Stimulated activated CD8-positive, alpha-beta memory T cell treated with anti-CD3 and anti-CD28 coated beads, Interleukin-7, amount 100 ng/mL, for 24 hours (primary cell): ENCODE results near the gene SORD.
"Not testable (repeated sequence)": the region's sequence is repeated elsewhere in the genome, so short reads cannot be mapped to it uniquely, and the experiment has no call there.

Experiments used
- DNase-seq: peaks from one replicate; pipeline ENCODE4 v3.0.0-alpha.2; 2020; ENCODE audit warnings: low read depth

SORD gene

DNA sequence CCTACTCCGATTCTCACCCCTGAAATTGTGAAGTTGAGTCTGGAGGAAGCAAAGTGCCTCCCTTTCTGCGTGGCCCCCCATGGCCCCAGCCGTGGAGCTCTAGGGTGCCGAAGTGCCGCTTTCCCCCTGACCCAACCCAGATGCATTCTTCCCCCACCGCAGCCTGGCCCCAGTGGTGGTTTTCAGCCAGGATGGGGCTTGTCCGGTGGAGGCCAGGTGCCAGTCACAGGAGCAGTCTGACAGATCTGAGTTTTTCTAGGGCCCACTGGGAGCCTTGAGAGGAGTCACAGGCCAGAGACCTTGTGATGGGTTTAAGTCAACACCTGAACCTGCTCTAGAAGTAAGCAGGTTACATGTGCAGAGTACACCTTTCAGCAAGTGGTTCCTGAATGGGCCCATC lies 39.3 kb downstream of the SORD start:
- DNase-seq, result not testable (repeated sequence)

GRCh38 chr15:45064386-45064785 lies 41.4 kb downstream of the SORD start:
- DNase-seq, result no peak

DNA sequence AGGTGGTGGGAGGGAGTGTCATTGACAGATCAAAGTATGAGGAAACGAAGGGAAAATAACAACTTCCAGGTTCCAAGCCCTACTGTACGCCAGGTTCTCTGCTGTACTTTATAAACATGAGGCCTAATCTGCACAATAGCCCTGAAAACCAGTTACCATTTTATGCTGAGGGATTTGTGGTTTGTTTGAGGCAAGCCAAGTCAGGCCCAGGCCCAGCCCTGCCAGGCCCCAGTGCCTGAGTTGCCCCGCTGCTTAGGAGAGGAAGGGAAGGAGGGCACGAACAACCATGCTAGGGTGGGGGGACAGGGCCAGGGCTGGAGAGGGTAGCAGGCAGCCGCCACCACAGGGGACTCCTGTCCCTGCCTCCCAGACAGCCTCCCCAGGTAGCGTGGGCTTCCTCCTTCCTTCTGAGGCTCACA lies 47.0 kb downstream of the SORD start:
- not testable (repeated sequence) for DNase-seq

- not testable (repeated sequence) for DNase-seq
These were observed 50.6 kb downstream of the SORD start for GRCh38 chr15:45073602-45074001.

DNA sequence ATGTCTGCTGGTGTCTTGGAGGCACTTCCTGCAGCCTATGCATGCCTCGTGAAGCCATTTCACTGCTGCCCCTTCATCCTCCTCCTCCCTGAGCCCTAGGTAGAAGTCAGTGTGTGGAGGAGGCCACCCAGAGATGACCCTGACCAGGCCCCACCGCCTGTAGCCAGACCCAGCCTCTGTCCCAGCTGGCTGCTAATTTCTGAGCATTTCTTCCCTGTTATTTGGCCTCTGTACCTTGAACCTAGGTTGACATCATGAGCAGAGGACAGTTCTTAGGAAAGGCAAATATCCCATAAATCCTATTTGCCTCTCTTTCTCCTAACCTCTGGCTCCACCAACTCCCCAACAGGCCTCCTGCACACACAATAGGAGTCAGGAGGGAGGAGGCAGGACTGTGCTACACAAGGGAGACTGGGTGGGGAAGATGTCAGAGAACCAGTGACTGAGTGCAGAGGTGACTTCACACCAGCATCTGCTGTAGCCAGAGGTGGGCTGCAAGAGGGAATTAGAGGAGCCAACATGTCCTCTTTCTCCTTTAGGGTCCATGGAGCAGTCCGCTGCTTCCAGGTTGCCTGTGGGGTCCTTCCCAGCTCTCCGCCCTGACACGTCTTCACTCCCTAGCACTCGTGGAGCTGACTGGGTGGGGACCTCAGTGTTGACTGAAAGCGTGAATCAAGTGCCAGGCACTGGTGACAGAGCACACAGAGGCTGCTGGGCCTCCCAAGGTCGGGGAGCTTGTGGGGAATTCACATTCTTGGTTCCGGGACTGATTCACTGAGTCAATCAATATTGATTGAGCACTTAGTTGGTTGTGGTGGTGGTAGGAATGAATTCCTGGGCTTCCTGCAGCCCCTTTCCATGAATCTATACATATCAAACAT lies 52.7 kb downstream of the SORD start:
- not testable (repeated sequence) for DNase-seq

- DNase-seq, result not testable (repeated sequence)
These were observed 54.4 kb downstream of the SORD start for GRCh38 chr15:45077391-45077790.

GRCh38 chr15:45079201-45079600 lies 56.2 kb downstream of the SORD start:
- DNase-seq, result not testable (repeated sequence)

- not testable (repeated sequence) for DNase-seq
These were observed 56.7 kb downstream of the SORD start for GRCh38 chr15:45079628-45080246.

DNA sequence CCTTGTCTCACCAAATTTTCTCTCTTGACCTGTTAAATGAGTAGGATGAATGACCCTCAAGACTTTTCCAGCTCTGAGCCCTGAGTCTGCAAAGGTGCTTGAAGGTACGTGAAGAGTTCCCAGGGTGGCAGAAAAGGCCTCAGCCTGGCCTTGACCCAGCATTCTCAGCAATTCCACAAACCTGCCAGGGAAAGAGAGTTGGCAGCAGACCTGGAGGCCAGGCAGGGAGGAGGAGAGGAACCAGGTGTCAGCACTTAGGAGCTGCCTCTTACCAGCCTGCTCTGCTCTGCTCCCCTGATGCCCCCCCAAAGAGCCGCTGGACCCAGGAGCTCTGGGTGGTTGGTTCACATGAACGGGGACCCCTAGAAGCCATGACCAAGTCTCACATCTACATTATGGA lies 57.6 kb downstream of the SORD start:
- DNase-seq, result not testable (repeated sequence)

GRCh38 chr15:45082412-45082811 lies 59.4 kb downstream of the SORD start:
- not testable (repeated sequence) for DNase-seq

DNA sequence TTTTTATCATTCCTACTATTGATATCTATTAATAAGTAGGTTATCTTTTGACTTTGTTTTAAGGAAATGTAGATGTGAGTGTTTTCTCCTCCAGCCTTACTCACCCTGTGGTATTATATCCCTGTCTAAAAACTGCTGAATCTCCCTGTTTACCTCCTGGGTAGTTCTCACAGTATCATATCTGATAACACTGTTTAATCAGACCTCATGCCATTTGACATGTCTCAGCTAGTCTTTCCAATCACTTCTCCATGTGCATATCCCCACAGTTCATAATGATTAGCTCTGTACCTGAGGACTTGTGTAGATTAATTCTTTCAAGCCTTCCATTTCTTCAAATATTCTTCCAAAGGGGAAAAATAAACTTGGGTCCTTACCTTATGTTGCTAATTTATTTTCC lies 60.2 kb downstream of the SORD start:
- DNase-seq, result no peak

GRCh38 chr15:45084163-45084562 lies 61.2 kb downstream of the SORD start:
- DNase-seq, result no peak

DNA sequence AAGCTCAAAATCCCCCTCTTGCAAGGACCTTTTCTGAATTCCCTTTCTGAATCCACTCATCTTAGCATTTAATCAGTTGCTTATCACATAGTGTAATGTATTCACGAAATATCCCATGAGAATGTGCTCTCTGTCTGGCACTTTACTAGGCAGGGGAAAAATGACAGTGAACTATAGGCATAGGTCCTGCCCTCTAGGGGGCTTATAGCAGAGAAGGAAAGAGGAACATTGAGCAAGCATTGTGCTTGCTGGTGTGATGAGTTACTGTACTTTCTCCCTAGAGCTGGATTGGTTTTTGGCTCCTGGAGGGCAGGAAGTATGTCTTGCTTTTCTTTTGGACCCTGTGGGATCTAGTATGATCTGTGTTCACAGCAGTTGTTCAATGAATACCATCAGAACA lies 64.5 kb downstream of the SORD start:
- DNase-seq, result no peak

GRCh38 chr15:45088801-45089711 lies 66.1 kb downstream of the SORD start:
- no peak for DNase-seq

DNA sequence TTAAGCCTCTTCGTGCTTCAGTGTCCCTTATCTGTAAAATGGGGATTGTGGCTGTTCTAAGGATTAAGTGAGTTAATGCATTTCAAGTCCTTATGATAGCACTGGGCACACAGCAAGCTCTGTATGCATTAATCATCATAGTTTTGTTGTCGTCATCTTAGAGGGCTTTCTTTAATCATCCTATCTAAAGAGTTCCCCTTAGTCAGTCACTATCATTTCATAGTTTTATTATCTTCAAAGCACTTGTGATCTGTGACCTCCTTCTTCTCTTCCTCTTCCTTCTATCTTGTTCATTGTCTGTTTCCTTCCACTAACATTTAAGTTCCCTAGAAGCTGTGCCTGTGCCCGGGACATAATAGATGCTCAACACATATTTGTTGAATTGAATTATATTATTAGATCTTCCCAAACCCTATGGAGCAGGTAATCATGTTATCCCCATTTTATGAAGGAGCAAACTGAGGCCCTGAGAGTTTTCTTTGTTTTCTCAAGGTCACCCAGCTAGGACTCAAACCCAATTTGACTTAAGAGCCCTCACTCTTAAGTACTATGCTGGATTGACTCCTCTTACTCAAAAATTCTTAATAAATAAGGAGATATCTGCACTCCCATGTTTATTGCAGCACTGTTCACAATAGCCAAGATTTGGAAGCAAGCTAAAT lies 66.8 kb downstream of the SORD start:
- DNase-seq, result no peak

DNA sequence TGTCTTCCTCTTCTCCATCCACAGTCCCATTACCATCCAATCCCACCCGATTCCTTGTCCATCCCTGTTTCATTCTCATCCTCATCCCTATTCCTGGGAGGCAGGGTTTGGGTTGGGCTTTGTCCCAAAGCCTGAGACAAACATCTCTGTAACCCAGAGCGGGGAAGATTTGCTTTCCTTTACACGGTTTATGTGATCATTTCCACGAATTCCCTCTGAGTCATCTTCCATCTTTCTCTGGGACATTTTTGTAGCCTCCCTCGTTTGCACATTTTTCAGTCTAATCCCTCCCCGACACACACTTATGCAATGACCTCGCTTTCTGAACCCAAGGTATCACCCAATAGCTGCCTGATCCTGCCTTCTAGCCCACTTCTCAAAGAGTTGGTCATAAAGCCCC lies 68.2 kb downstream of the SORD start:
- DNase-seq, result no peak

GRCh38 chr15:45091576-45091975 lies 68.6 kb downstream of the SORD start:
- DNase-seq, result no peak

GRCh38 chr15:45093013-45093412 lies 70.0 kb downstream of the SORD start:
- DNase-seq, result no peak

DNA sequence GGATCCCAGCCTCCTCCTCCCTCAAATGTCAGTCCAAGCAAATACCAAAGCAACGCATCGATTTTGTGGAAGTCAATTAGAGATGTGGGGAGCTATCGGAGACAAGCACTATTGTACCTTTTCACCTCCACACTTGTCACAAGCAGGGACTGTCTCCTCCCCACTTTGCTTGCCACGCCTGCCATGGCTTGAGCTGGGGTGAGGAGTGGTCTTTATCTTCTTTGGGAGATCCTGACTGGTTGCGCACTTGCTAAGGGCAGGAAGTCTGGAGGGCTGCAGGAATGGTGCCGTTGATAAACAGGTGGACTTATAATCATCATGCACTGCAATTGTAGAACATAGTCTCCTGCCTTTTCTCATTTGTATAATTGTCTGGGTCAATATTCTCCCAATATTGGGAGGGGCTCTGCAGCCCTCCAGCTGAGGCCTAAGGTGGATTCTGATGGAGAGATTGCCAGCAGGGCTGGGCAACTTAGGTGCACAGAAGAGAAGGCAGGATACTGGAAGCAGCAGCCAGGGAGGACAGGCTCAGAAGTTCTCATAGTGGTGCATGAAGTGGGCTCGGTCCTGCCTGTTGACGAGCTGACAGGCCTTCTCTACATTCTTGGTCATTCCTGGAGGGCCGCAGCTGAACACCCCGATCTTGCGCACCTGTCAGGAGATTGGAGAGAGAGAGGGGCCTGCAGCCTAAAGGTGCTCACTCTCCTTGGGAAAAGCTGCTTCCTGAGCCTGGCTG lies 70.8 kb downstream of the SORD start:
- no peak for DNase-seq

DNA sequence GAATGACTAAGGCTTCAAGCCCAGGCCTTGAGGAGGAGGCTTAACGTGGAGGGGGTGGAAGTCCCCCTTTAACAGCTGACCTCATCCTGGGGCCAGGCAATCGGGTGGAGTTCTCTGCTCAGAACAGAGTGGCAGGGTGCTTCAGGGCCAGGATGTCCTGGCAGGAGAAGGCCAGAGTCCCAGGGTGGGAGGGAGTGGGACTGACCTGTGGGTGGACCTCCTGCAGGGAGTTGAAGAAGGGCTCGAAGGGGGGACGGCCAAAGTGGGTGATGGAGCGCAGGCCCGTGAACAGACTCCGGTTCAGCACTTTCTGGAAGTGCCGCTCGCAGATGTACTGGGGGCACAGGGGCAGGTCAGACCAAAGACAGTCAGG lies 71.3 kb downstream of the SORD start:
- DNase-seq, result no peak

- DNase-seq, result no peak
These were observed 72.7 kb downstream of the SORD start for GRCh38 chr15:45095661-45096060.
